ENCODE measurements around the gene ZNF454.

Gene ZNF454

DNA sequence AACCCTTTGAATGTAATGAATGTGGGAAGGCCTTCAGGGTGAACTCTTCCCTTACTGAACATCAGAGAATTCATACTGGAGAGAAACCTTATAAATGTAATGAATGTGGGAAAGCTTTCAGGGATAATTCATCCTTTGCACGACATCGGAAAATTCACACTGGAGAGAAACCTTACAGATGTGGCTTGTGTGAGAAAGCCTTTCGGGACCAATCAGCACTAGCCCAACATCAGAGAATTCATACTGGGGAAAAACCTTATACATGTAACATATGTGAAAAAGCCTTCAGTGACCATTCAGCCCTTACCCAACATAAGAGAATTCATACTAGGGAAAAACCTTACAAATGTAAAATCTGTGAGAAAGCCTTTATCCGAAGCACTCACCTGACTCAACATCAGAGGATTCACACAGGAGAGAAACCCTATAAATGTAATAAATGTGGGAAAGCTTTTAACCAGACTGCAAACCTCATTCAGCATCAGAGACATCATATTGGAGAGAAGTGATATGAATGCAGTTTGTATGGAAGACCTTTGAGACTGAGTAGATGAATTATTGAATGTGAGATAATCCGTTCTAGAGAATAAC, 24.6 kb downstream of the ZNF454 start:
- TF ChIP-seq, protein P1, sequence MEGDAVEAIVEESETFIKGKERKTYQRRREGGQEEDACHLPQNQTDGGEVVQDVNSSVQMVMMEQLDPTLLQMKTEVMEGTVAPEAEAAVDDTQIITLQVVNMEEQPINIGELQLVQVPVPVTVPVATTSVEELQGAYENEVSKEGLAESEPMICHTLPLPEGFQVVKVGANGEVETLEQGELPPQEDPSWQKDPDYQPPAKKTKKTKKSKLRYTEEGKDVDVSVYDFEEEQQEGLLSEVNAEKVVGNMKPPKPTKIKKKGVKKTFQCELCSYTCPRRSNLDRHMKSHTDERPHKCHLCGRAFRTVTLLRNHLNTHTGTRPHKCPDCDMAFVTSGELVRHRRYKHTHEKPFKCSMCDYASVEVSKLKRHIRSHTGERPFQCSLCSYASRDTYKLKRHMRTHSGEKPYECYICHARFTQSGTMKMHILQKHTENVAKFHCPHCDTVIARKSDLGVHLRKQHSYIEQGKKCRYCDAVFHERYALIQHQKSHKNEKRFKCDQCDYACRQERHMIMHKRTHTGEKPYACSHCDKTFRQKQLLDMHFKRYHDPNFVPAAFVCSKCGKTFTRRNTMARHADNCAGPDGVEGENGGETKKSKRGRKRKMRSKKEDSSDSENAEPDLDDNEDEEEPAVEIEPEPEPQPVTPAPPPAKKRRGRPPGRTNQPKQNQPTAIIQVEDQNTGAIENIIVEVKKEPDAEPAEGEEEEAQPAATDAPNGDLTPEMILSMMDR (IDR thresholded peaks at IDR 0.05; ENCODE audit: insufficient read depth, low read depth, low read length, missing control alignments) = no peak
- H3K4me3 ChIP-seq (ENCODE audit: low read length) = no peak overlapping the region
- no peak for DNase-seq (ENCODE audit: low read depth)

DNA sequence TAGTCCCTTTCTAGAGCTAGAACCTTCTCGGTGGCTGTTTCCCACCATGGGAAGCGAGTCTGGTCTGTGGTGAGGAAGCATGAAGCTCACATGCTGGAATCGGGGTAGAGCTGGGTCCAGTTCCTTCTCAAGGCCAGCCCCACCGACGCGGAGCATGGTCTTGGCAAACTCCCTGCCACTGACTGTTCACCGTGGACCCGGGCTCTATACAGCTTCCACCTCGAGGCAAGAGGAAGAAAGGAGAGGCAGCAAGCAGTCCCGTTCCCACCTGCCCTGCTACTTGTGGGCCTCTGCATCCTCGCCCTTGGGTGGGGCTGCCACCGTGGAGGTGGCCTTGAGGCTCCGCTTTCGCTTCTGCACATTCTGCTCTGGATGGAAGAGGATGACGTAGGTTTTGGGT, 40.4 kb downstream of the ZNF454 start:
- H3K4me3 ChIP-seq (ENCODE audit: low read length) = no peak overlapping the region
- TF ChIP-seq, protein P1 (IDR thresholded peaks at IDR 0.05; ENCODE audit: insufficient read depth, low read depth, low read length, missing control alignments) = no peak
- DNase-seq (ENCODE audit: low read depth) = no peak

DNA sequence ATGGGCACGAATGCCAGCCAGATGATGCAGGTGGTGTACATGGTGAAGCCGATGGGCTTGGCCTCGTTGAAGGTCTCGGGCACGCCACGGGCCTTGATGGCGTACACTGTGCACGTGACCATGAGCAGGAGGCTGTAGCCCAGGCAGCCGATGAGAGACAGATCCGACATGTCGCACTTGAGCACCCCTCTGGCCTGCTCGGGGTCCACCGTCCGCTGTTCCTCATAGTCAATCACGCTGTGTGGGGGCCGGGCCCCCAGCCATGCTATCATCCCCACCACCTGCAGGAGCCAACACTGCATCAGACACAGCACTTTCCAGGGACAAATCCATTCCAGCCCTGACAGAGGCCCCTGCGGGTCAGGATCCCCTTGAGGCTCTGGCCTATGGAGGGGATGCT, 41.9 kb downstream of the ZNF454 start:
- no peak for DNase-seq (ENCODE audit: low read depth)
- TF ChIP-seq, protein P1 (IDR thresholded peaks at IDR 0.05; ENCODE audit: insufficient read depth, low read depth, low read length, missing control alignments) = no peak
- no peak overlapping the region for H3K4me3 ChIP-seq (ENCODE audit: low read length)

DNA sequence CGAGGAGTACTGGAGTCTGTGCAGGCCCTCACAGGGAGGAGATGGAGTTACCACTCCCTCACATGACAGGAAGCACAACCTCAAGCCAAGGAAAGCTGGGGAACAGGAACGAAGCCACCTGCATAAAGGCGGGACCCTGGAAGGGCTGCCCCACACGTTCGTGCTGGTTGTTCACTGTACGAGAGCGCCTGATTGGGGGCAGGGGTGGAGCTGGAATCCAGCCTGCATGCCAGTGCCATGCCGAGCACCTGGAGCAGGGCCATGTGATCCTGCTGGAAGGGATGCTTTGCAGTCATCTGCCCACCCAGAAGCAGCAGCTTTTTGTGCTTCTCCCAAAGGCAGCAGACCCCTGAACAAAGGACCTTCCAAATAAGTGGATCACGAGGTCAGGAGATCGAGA, 42.7 kb downstream of the ZNF454 start:
- H3K4me3 ChIP-seq (ENCODE audit: low read length) = no peak overlapping the region
- TF ChIP-seq, protein P1 (IDR thresholded peaks at IDR 0.05; ENCODE audit: insufficient read depth, low read depth, low read length, missing control alignments) = no peak
- no peak for DNase-seq (ENCODE audit: low read depth)

DNA sequence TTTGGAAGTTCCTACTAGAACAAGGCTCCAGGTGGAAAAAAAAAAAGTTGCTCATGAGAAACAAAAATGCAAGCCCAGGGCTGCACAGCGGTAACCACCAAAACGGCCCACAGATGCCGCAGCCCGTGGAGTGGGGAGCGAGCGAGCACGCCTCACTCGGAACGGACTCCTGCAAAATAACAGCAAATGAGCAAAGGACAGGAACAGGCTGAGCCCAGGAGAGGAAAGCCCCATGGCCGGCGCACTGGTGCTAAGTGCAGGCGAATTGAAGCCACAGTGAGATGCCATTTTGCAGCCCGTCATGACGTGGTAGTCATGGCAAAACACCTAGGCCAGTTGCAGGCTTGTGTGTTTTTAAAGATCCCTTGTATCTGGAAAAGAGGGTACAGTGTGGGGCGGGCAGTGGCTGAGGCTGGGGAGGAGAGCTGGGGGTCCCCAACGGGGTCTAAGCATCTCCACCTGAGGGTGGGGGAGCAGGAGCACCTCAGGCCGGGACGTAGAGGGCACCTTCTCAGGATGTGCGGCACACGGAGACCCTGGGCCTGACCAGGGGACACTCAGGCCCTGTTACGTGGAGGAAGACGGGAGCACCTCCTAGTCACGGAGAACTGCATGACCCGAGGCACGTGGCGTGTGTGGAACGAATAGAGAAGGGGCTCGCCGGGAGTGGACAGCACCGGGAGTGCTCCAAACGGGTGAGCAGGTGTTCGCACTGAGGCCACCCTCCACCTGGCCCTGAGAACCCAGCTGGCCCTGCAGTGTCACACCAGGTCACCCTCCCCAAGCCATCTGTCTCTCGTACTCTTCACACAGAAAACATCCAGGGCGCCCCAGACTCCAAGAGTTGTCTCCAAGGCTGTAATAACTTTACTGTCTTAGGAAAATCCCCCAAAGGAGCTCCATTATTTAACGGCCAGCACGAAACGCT, 43.4 kb downstream of the ZNF454 start:
- TF ChIP-seq, protein P1 (IDR thresholded peaks at IDR 0.05; ENCODE audit: insufficient read depth, low read depth, low read length, missing control alignments) = no peak
- H3K4me3 ChIP-seq (ENCODE audit: low read length) = no peak overlapping the region
- DNase-seq (ENCODE audit: low read depth) = no peak

DNA sequence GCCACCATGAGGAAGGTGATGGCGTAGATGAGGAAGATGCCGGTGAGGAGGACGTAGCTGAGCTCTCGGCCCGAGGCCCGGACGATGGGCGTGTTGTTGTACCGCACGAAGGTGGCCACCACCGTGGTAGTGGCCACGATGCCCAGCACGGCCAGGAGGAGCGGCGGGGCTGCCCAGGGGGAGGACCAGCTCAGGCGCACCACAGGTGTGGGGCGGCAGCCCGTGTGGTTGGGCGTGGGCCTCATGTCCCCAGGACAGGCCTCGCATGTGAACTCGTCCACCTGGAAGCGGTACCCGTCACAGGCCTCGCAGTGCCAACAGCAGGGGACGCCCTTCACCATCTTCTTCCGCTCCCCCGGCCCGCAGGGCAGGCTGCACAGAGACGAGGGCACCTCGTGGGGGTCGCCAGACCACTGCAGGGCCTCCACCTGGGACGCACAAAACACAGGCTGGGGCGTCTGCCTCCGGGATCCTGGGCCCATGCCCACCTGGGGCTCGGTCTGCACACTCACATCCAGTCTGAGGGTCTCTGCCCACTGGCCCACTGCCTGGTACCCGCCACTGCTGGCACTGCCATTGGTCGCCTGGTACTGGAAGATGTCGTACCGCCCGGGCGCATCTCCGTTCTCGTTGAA, 45.4 kb downstream of the ZNF454 start:
- DNase-seq (ENCODE audit: low read depth) = no peak
- no peak overlapping the region for H3K4me3 ChIP-seq (ENCODE audit: low read length)
- TF ChIP-seq, protein P1 (IDR thresholded peaks at IDR 0.05; ENCODE audit: insufficient read depth, low read depth, low read length, missing control alignments) = no peak
